Central memory CD8-positive, alpha-beta T cell (primary cell): Measurements from ENCODE around the gene HBD.
"Not testable (repeated sequence)": the region's sequence is repeated elsewhere in the genome, so short reads cannot be mapped to it uniquely, and the experiment has no call there.

ENCODE experiments used
- ATAC-seq: fragments of 150-1000 bp; cut with Tn5 transposase; replicated peaks from 2 replicates; pipeline ENCODE4 v1.10.0; 2022; ENCODE audit warnings: mild to moderate bottlenecking, moderate FRiP score, moderate number of reproducible peaks; ENCODE audit not compliant: poor library complexity, severe bottlenecking; ENCODE audit errors: extremely low read depth
- DNase-seq, 2 donors: peaks; one replicate each; pipeline ENCODE4 v3.0.0; 2021; ENCODE audit warnings: low spot score in 2 of 2
- H3K27ac Mint-ChIP-seq: one replicate; pipeline ENCODE4 v1.8.0; 2022; ENCODE audit warnings: low read depth, mild to moderate bottlenecking, moderate library complexity, mixed read lengths
- H3K27me3 Mint-ChIP-seq: one replicate; pipeline ENCODE4 v1.8.0; 2022; ENCODE audit warnings: mixed read lengths
- H3K36me3 Mint-ChIP-seq: one replicate; pipeline ENCODE4 v1.8.0; 2022; ENCODE audit warnings: mild to moderate bottlenecking, moderate library complexity, mixed read lengths; ENCODE audit not compliant: insufficient read depth
- H3K4me1 Mint-ChIP-seq: one replicate; pipeline ENCODE4 v1.8.0; 2022; ENCODE audit warnings: mixed read lengths
- H3K4me3 Mint-ChIP-seq: one replicate; pipeline ENCODE4 v1.8.0; 2022; ENCODE audit warnings: mild to moderate bottlenecking, moderate library complexity, mixed read lengths
- H3K9me3 Mint-ChIP-seq: one replicate; pipeline ENCODE4 v1.8.0; 2022; ENCODE audit warnings: mixed read lengths

Gene HBD

GRCh38 chr11:5250543-5251204 lies 16.4 kb upstream of the HBD start:
- Mint-ChIP-seq H3K36me3 (no peaks in the 10 kb centered on the region), H3K4me1 (no peaks in the 10 kb centered on the region)

GRCh38 chr11:5249807-5250396 lies 15.6 kb upstream of the HBD start, which contains the start of gene HBG1:
Gene HBG1 (minus strand): TSS chr11:5249857. CDS start chr11:5249804, 53 bp downstream.
- ATAC-seq, H3K36me3 Mint-ChIP-seq, H3K27ac Mint-ChIP-seq, H3K4me3 Mint-ChIP-seq, H3K9me3 Mint-ChIP-seq, H3K27me3 Mint-ChIP-seq, DNase-seq, H3K4me1 Mint-ChIP-seq: not testable (repeated sequence)

More at GRCh38 chr11:5250543-5251204, 16.4 kb upstream of the HBD start:
- Mint-ChIP-seq H3K27me3 (peaks cover 8% of the 10 kb centered on the region), H3K9me3 (no peaks in the 10 kb centered on the region), H3K4me3 (no peak overlapping the region), H3K27ac (no peak overlapping the region)
- ATAC-seq = no peak
- no peak for DNase-seq

- H3K36me3 Mint-ChIP-seq, H3K4me1 Mint-ChIP-seq, H3K27me3 Mint-ChIP-seq, ATAC-seq, H3K27ac Mint-ChIP-seq, DNase-seq, H3K9me3 Mint-ChIP-seq, H3K4me3 Mint-ChIP-seq: not testable (repeated sequence)
Measured at GRCh38 chr11:5248498-5248897, 14.2 kb upstream of the HBD start.

- DNase-seq (no peak), ATAC-seq (no peak)
- Mint-ChIP-seq H3K4me3 (no peak overlapping the region), H3K27me3 (no peaks in the 10 kb centered on the region), H3K4me1 (no peaks in the 10 kb centered on the region), H3K9me3 (no peaks in the 10 kb centered on the region), H3K36me3 (no peaks in the 10 kb centered on the region), H3K27ac (no peak overlapping the region)
Measured at GRCh38 chr11:5247472-5248192, 13.3 kb upstream of the HBD start.

GRCh38 chr11:5246772-5247471 lies 12.6 kb upstream of the HBD start:
- no peaks in the 10 kb centered on the region for H3K4me1 Mint-ChIP-seq
- DNase-seq = no peak
- no peaks in the 10 kb centered on the region for H3K36me3 Mint-ChIP-seq
- no peak overlapping the region for H3K27ac Mint-ChIP-seq
- no peak overlapping the region for H3K4me3 Mint-ChIP-seq
- H3K9me3 Mint-ChIP-seq = no peaks in the 10 kb centered on the region
- H3K27me3 Mint-ChIP-seq = no peaks in the 10 kb centered on the region
- ATAC-seq = no peak

GRCh38 chr11:5245155-5245554 lies 10.9 kb upstream of the HBD start:
- no peak for DNase-seq
- Mint-ChIP-seq H3K4me3 (no peak overlapping the region), H3K9me3 (no peaks in the 10 kb centered on the region), H3K36me3 (no peaks in the 10 kb centered on the region), H3K27ac (no peak overlapping the region), H3K27me3 (no peaks in the 10 kb centered on the region), H3K4me1 (no peaks in the 10 kb centered on the region)
- ATAC-seq = no peak

- Mint-ChIP-seq H3K27me3 (no peaks in the 10 kb centered on the region), H3K4me3 (no peak overlapping the region), H3K36me3 (no peaks in the 10 kb centered on the region), H3K9me3 (no peaks in the 10 kb centered on the region), H3K4me1 (no peaks in the 10 kb centered on the region), H3K27ac (no peak overlapping the region)
- DNase-seq (no peak), ATAC-seq (no peak)
Measured at GRCh38 chr11:5243816-5244180, 9.5 kb upstream of the HBD start.

- Mint-ChIP-seq H3K4me1 (no peaks in the 10 kb centered on the region), H3K27ac (no peak overlapping the region), H3K9me3 (no peaks in the 10 kb centered on the region), H3K4me3 (no peak overlapping the region), H3K36me3 (no peaks in the 10 kb centered on the region), H3K27me3 (no peaks in the 10 kb centered on the region)
- ATAC-seq = no peak
- no peak for DNase-seq
Measured at GRCh38 chr11:5242933-5243815, 8.9 kb upstream of the HBD start.

GRCh38 chr11:5242208-5242607 lies 7.9 kb upstream of the HBD start:
- Mint-ChIP-seq H3K36me3 (no peaks in the 10 kb centered on the region), H3K4me1 (no peaks in the 10 kb centered on the region), H3K4me3 (no peak overlapping the region), H3K9me3 (no peaks in the 10 kb centered on the region), H3K27ac (no peak overlapping the region), H3K27me3 (no peaks in the 10 kb centered on the region)
- DNase-seq (no peak), ATAC-seq (no peak)

- DNase-seq = no peak
- Mint-ChIP-seq H3K36me3 (no peaks in the 10 kb centered on the region), H3K27ac (no peak overlapping the region), H3K27me3 (no peaks in the 10 kb centered on the region), H3K4me1 (no peaks in the 10 kb centered on the region), H3K9me3 (no peaks in the 10 kb centered on the region), H3K4me3 (no peak overlapping the region)
- ATAC-seq = no peak
Measured at GRCh38 chr11:5241458-5241857, 7.2 kb upstream of the HBD start.

GRCh38 chr11:5240458-5240857 lies 6.2 kb upstream of the HBD start:
- no peak overlapping the region for H3K27ac Mint-ChIP-seq
- H3K4me3 Mint-ChIP-seq = no peak overlapping the region
- H3K9me3 Mint-ChIP-seq = no peaks in the 10 kb centered on the region
- ATAC-seq (no peak), DNase-seq (no peak)
- no peaks in the 10 kb centered on the region for H3K27me3 Mint-ChIP-seq
- no peaks in the 10 kb centered on the region for H3K4me1 Mint-ChIP-seq
- H3K36me3 Mint-ChIP-seq = no peaks in the 10 kb centered on the region

GRCh38 chr11:5240056-5240455 lies 5.8 kb upstream of the HBD start:
- Mint-ChIP-seq H3K4me3 (no peak overlapping the region), H3K27ac (no peak overlapping the region), H3K9me3 (no peaks in the 10 kb centered on the region), H3K27me3 (no peaks in the 10 kb centered on the region), H3K36me3 (no peaks in the 10 kb centered on the region), H3K4me1 (no peaks in the 10 kb centered on the region)
- DNase-seq = no peak
- ATAC-seq = no peak
